ENCODE measurements around the gene KCNQ2.

The KCNQ2 gene

DNA sequence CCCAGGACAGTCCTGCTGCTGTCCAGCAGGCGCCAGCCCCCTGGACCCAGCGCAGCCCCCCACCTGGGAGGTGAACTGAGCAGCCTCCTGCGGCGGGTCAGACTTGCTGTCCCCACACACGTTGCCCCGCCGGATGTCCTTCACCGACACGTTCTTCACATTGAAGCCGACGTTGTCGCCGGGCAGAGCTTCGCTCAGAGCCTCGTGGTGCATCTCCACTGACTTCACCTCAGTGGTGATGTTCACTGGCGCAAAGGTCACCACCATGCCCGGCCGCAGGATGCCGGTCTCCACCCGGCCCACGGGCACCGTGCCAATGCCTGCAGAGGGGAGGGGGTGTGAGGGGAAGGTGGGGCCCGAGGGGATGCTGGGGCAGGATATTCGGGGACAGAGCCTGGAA is 18.0 kb upstream of the KCNQ2 start:
- Histone ChIP-seq H3K4me3 (replicated peaks; ENCODE audit: insufficient read depth, low read length) (no peak overlapping the region), H3K27ac (replicated peaks) (no peak overlapping the region), H3K27me3 (ENCODE audit: insufficient read depth, poor library complexity, severe bottlenecking) (peaks cover 21% of the 10 kb centered on the region)
- TF ChIP-seq GABPA (IDR thresholded peaks at IDR 0.05; ENCODE audit: low read depth) (no peak), POLR2AphosphoS5 (IDR thresholded peaks at IDR 0.05; ENCODE audit: low read depth) (no peak), SPI1 (IDR thresholded peaks at IDR 0.05; ENCODE audit: borderline replicate concordance, low read depth) (no peak)
- TF ChIP-seq, protein P1, sequence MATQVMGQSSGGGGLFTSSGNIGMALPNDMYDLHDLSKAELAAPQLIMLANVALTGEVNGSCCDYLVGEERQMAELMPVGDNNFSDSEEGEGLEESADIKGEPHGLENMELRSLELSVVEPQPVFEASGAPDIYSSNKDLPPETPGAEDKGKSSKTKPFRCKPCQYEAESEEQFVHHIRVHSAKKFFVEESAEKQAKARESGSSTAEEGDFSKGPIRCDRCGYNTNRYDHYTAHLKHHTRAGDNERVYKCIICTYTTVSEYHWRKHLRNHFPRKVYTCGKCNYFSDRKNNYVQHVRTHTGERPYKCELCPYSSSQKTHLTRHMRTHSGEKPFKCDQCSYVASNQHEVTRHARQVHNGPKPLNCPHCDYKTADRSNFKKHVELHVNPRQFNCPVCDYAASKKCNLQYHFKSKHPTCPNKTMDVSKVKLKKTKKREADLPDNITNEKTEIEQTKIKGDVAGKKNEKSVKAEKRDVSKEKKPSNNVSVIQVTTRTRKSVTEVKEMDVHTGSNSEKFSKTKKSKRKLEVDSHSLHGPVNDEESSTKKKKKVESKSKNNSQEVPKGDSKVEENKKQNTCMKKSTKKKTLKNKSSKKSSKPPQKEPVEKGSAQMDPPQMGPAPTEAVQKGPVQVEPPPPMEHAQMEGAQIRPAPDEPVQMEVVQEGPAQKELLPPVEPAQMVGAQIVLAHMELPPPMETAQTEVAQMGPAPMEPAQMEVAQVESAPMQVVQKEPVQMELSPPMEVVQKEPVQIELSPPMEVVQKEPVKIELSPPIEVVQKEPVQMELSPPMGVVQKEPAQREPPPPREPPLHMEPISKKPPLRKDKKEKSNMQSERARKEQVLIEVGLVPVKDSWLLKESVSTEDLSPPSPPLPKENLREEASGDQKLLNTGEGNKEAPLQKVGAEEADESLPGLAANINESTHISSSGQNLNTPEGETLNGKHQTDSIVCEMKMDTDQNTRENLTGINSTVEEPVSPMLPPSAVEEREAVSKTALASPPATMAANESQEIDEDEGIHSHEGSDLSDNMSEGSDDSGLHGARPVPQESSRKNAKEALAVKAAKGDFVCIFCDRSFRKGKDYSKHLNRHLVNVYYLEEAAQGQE (IDR thresholded peaks at IDR 0.05; ENCODE audit: insufficient replicate concordance, low read depth): no peak
- TF ChIP-seq, protein P2, sequence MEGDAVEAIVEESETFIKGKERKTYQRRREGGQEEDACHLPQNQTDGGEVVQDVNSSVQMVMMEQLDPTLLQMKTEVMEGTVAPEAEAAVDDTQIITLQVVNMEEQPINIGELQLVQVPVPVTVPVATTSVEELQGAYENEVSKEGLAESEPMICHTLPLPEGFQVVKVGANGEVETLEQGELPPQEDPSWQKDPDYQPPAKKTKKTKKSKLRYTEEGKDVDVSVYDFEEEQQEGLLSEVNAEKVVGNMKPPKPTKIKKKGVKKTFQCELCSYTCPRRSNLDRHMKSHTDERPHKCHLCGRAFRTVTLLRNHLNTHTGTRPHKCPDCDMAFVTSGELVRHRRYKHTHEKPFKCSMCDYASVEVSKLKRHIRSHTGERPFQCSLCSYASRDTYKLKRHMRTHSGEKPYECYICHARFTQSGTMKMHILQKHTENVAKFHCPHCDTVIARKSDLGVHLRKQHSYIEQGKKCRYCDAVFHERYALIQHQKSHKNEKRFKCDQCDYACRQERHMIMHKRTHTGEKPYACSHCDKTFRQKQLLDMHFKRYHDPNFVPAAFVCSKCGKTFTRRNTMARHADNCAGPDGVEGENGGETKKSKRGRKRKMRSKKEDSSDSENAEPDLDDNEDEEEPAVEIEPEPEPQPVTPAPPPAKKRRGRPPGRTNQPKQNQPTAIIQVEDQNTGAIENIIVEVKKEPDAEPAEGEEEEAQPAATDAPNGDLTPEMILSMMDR (IDR thresholded peaks at IDR 0.05; ENCODE audit: insufficient read depth, low read length): no peak
- no peak for DNase-seq (ENCODE audit: low read depth in 1 of 2, low spot score in 1 of 2)

DNA sequence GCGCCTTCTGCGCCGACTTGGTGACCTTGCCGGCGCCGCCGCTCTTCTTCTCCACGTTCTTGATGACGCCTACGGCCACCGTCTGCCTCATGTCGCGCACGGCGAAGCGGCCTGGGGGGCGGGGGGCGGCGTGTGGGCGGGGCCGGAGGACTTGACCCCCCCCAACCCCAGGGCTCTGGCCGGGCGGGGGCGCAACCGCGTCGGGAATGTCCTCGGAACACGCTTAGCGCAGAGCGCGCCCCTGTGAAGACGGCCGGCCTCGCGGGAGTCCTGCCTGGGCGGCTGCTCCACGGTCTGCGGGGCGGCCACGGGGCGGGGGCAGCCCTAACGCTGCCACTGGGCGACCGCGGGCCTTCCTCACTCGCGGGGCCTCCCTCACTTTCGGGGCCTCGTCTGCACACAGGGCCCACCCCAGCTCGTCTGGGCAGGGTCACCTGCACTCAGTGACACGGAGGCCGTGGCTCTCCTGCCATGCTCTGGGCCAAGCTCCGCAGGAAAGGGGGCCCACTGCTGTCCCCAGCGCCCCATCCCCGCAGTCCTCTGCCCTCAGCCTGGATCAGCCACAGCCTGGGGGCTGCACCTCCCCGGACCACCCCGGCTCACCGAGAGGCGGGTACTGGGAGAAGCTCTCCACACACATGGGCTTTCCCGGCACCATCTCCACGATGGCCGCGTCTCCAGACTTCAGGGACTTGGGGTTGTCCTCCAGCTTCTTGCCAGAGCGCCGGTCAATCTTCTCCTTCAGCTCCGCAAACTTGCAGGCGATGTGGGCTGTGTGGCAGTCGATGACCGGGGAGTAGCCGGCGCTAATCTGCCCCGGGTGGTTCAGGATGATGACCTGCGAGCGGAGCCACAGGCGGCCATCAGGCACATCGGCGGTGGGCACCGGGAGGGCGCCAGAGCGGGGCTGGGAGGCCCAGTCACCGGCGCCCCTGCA is 16.1 kb upstream of the KCNQ2 start:
- no peak for DNase-seq (ENCODE audit: low read depth in 1 of 2, low spot score in 1 of 2)
- Histone ChIP-seq H3K27me3 (ENCODE audit: insufficient read depth, poor library complexity, severe bottlenecking) (peaks cover 21% of the 10 kb centered on the region), H3K4me3 (replicated peaks; ENCODE audit: insufficient read depth, low read length) (no peak overlapping the region), H3K27ac (replicated peaks) (no peak overlapping the region)
- TF ChIP-seq GABPA (IDR thresholded peaks at IDR 0.05; ENCODE audit: low read depth) (no peak), POLR2AphosphoS5 (IDR thresholded peaks at IDR 0.05; ENCODE audit: low read depth) (no peak)
- TF ChIP-seq, protein P1 (IDR thresholded peaks at IDR 0.05; ENCODE audit: insufficient replicate concordance, low read depth): no peak

DNA sequence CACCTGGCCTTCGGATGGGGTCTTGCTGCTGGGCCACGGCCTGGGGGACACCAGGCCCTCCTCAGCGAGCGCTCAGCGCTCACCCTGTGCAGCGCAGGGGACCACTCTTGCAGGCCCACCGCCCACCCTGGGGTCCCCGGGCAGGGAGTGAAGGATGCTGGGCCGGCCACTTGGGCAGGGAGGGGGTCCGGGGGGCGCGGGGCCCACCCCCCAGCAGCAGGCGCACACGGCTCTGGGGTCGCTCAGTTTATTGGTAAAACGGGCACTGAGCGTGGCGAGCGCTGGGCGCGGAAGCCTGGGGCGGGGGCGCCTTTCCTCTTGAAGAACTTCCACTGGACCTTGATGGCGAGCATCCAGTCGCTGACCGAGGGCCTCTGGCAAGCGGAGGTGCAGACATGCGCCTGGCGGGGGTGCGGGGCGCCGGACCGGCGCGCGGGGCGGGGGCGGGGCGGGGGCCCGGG is 15.4 kb upstream of the KCNQ2 start:
- no peak overlapping the region for H3K4me3 ChIP-seq (replicated peaks; ENCODE audit: insufficient read depth, low read length)

More for the DNA sequence above, 15.4 kb upstream of the KCNQ2 start:
- TF ChIP-seq POLR2AphosphoS5 (IDR thresholded peaks at IDR 0.05; ENCODE audit: low read depth): no peak
- TF ChIP-seq, protein P2 (IDR thresholded peaks at IDR 0.05; ENCODE audit: insufficient read depth, low read length): no peak
- TF ChIP-seq SPI1 (IDR thresholded peaks at IDR 0.05; ENCODE audit: borderline replicate concordance, low read depth): no peak
- TF ChIP-seq, protein P1 (IDR thresholded peaks at IDR 0.05; ENCODE audit: insufficient replicate concordance, low read depth): no peak
- TF ChIP-seq GABPA (IDR thresholded peaks at IDR 0.05; ENCODE audit: low read depth): no peak
- Histone ChIP-seq H3K27me3 (ENCODE audit: insufficient read depth, poor library complexity, severe bottlenecking) (peaks cover 25% of the 10 kb centered on the region), H3K27ac (replicated peaks) (no peak overlapping the region)
- DNase-seq (ENCODE audit: low read depth in 1 of 2, low spot score in 1 of 2): no peak

Measured in HL-60 (cell line).